GM19468 (cell line): Measurements from ENCODE around the gene ANO2.
"Not testable (repeated sequence)": the region's sequence is repeated elsewhere in the genome, so short reads cannot be mapped to it uniquely, and the experiment has no call there.

Experiments
- ATAC-seq: cut with Tn5 transposase; IDR thresholded peaks from one replicate; pipeline ENCODE4 v1.9.1; 2021; ENCODE audit warnings: mild to moderate bottlenecking, moderate library complexity, moderate number of reproducible peaks; ENCODE audit not compliant: unreplicated experiment; ENCODE audit errors: extremely low read depth

ANO2 gene

GRCh38 chr12:5705791-5706190 lies 239.3 kb downstream of the ANO2 start:
- ATAC-seq, result no peak

DNA sequence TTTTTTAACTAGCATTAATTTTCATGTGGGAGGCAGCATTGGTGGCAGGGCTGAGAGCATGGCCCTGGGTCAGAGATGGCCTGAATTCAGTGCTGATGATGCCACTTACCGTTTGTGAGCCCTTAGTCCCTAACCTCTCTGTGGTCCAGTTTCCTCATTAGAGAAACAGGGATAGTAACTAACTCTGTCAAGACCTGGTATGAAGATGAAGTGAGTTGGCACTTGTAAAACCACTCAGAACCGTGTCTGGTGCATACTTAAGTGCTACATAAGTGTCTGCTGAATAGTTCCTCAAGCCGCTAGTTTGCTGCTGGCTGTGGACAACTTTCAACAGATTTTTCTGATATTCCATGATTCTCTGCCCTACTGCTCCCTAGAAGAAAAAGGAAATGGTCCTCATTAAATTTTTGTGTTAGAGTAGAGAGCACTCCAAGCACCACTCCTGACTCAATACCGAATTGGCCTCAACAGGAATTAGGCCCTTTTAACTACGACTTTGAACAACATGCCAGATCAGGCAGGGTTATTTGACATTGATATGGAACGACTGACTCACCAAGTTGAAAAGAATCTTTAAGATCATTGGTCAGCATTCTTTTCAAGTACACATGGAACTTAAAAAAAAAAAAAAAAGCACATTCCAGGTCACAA lies 250.2 kb downstream of the ANO2 start:
- ATAC-seq, result no peak

GRCh38 chr12:5692850-5693249 lies 252.2 kb downstream of the ANO2 start:
- no peak for ATAC-seq

- ATAC-seq, result no peak
Measured at GRCh38 chr12:5691943-5692342, 253.1 kb downstream of the ANO2 start.

- ATAC-seq, result no peak
Measured at GRCh38 chr12:5690240-5690639, 254.8 kb downstream of the ANO2 start.

GRCh38 chr12:5689773-5690172 lies 255.3 kb downstream of the ANO2 start:
- no peak for ATAC-seq

- no peak for ATAC-seq
Measured at GRCh38 chr12:5688226-5688625, 256.8 kb downstream of the ANO2 start.

- no peak for ATAC-seq
Measured at GRCh38 chr12:5685935-5686334, 259.1 kb downstream of the ANO2 start.

- no peak for ATAC-seq
Measured at GRCh38 chr12:5684989-5685388, 260.1 kb downstream of the ANO2 start.

GRCh38 chr12:5682581-5682980 lies 262.5 kb downstream of the ANO2 start:
- no peak for ATAC-seq

GRCh38 chr12:5678176-5678575 lies 266.9 kb downstream of the ANO2 start:
- ATAC-seq, result no peak

DNA sequence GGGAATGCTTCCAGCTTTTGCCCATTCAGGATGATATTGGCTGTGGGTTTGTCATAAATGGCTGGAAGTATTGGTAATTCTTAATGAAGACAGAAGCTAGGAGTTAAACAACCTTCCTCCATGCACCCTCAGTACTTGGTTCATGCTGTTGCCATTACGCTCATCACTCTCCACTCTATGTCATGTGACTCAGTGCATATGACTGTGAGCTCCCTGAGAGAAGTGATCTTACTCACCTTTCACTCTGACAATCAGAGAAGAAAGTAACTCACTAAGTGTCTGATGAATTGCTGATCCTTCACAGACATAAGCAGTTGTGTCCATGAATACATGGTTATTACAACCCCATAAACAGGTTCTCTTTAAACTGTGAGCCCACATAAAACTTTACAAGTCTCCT lies 275.4 kb downstream of the ANO2 start:
- not testable (repeated sequence) for ATAC-seq

DNA sequence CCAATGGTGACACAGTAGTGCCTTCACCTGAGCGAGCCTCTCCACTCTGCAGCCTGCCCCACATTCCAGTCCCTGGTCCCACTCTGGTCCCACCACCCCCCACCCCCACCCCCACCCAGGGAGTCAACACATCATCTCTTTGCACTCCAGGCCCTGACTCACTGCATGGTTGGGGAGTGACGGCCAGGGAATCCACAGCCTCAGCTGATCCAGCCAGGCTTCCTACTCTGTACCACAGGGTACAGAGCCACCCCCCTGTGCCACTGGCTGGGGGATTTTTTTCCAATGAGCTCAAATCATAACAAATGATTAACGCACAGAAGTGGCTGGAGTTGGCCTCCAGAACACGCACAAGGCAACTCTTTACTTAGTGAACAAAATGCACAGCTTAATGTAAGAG lies 279.4 kb downstream of the ANO2 start:
- ATAC-seq, result no peak

DNA sequence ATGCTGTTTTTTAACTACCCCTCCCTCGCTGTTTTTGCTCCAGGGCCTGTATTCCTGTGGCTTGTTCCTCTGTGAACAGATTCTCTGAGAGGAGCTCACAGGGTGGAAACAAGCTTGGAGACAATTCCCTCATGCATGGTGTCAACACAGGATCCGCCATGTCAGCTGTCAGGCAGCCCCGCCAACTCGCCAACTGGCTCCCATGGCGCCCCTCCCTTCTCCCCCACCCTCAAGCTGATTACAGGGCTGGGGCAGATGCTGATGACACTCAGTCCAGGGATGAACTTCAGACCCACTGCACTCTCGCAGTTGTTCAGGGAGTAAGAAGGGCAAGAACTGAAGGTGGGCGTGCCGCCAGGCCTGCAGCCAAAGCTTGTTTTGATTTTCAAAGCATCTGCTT lies 283.2 kb downstream of the ANO2 start:
- ATAC-seq, result no peak

DNA sequence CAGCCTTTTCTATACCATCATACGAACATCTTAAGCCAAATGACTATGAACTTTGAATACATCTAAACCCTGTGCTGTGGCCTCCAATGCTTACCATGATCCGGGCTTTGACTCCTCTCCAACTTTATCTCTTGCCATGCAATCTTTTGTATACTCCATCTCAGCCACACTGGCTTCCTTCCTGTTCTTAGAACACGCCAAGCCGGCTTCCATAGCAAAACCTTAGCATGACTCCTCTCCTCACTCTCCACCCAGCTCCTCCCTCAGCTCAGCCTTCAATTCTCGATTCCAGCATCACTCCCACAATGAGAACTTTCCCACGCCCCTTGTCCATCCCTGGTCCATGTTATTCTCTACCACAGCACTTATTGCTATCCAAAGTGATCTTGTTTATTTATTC lies 284.8 kb downstream of the ANO2 start:
- no peak for ATAC-seq

DNA sequence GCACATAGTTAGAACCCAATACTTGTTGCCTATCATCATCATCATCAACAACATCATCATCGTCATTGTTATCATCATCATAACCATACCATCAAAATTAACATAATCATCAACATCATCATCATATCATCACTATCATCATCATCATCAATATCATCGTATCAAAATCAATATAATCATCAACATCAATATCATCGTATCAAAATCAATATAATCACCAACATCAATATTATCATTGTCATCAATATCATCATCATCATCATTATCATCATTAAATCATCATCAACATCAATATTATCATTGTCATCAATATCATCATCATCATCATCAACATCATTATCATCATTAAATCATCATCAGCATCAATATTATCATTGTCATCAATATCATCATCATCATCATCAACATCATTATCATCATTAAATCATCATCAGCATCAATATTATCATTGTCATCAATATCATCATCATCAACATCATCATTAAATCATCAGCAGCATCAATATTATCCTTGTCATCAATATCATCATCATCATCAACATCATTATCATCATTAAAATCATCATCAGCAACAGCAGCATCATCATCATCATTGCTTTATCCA lies 286.6 kb downstream of the ANO2 start:
- not testable (repeated sequence) for ATAC-seq

DNA sequence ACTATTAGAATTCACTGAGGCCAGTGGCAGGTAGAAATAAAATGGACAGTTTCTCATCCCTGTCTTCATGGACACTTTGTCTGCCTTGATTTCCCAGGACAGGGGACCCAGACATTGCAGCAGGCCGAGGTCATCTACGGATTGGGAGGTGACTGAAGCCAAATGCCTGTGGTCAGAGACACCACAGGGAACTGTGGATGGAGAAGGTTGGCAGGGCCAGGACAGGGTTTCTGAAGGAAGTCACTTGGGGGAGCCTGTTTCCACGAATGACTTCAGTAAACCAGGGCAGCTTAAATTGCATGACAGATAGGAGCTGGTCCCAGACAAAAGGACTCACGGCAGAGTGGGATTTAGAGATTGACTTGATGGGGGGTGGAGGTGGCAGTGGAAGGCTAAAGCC lies 288.2 kb downstream of the ANO2 start:
- ATAC-seq, result no peak

DNA sequence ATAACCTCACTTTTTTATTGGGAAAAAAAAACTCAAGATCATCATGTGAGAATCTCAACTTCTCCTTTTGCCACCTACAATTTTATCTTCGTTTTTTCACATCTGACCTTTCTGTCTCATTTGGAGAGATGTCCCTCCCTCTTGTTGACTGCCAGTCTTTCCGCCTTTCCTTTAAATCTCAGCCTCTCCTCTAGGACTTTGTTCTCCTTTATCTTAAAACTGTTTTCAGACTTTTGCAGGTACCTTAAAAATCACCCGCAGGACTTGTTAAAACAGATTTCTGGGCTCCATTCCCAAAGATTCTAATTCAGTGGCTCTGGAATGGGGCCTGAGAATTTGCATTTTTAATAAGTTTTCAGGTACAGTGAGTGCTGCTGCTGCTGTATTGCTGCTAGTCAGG lies 289.9 kb downstream of the ANO2 start:
- ATAC-seq, result no peak

- ATAC-seq, result no peak
Measured at GRCh38 chr12:5654019-5654418, 291.0 kb downstream of the ANO2 start.

GRCh38 chr12:5650829-5651461 lies 294.1 kb downstream of the ANO2 start:
- no peak for ATAC-seq

- ATAC-seq, result no peak
Measured at GRCh38 chr12:5650281-5650680, 294.8 kb downstream of the ANO2 start.
